PFSK-1 (cell line): Measurements from ENCODE around the gene CEP350.

Experiments used
- POLR2AphosphoS5 ChIP-seq: IDR thresholded peaks from 2 replicates; pipeline ENCODE4 v1.6.1; 2012; ENCODE audit warnings: low read depth, mild to moderate bottlenecking, control low read depth, low read length, moderate library complexity
- REST ChIP-seq, 2 experiments: IDR thresholded peaks; 2 replicates each; pipeline versions ENCODE4 v1.6.1 to v1.8.0; 2011 to 2012; ENCODE audit warnings: low read depth in 2 of 2, low read length in 2 of 2, control low read depth in 1 of 2, inconsistent platforms in 1 of 2, mild to moderate bottlenecking in 1 of 2, moderate library complexity in 1 of 2; ENCODE audit not compliant: insufficient read depth in 1 of 2
- SIN3A ChIP-seq: IDR thresholded peaks from 2 replicates; pipeline ENCODE4 v1.6.1; 2012; ENCODE audit warnings: mild to moderate bottlenecking, low read length, moderate library complexity, borderline replicate concordance; ENCODE audit not compliant: insufficient read depth
- TAF1 ChIP-seq: IDR thresholded peaks from 2 replicates; pipeline ENCODE4 v1.6.1; 2012; ENCODE audit warnings: low read length, control low read depth, borderline replicate concordance; ENCODE audit not compliant: insufficient read depth

GRCh38 chr1:180062452-180062971 lies 107.9 kb downstream of the CEP350 start:
- TF ChIP-seq POLR2AphosphoS5 (no peak), REST (IDR thresholded peaks at IDR 0.05; ENCODE audit: insufficient read depth in 1 of 2, low read depth in 2 of 2, low read length in 2 of 2) (no peak), TAF1 (no peak), SIN3A (no peak)
